ENCODE results near the gene LSR. TPM values are rescaled to one million over a fixed set of nuclear protein-coding genes. Genes with fewer than 3 reads are reported as not detected.

The LSR gene
- total and polyA plus RNA-seq, 2 experiments from 2014 or later, result 40.1 to 91.9 TPM

DNA sequence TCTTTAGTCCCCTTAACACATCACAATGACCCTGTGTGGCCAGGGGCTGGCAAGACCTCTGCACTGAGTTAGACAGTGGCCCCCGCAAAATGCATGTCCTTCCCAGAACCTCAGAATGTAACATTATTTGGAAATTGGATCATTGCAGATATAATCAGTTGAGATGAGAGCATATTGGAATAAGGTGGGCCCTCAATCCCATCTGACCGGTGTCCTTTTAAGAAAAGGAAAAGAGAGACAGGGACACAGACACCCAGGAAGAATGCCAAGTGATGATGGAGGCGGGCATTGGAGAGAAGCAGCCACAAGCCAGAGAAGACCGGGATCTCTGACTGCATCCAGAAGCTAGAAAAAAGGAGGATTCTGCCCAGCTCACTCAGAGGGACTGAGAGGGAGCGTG, 22.1 kb upstream of the LSR start:
- Histone ChIP-seq H3K27ac (no peak overlapping the region), H3K4me1 (ENCODE audit: low read depth) (no peaks in the 10 kb centered on the region), H3K36me3 (no peaks in the 10 kb centered on the region), H3K4me3 (no peak overlapping the region), H3K27me3 (no peaks in the 10 kb centered on the region), H3K9me3 (ENCODE audit: low read depth) (no peaks in the 10 kb centered on the region)
- no peak for DNase-seq (ENCODE audit: low read depth in 1 of 2, low spot score in 1 of 2)
- TF ChIP-seq, protein P1, sequence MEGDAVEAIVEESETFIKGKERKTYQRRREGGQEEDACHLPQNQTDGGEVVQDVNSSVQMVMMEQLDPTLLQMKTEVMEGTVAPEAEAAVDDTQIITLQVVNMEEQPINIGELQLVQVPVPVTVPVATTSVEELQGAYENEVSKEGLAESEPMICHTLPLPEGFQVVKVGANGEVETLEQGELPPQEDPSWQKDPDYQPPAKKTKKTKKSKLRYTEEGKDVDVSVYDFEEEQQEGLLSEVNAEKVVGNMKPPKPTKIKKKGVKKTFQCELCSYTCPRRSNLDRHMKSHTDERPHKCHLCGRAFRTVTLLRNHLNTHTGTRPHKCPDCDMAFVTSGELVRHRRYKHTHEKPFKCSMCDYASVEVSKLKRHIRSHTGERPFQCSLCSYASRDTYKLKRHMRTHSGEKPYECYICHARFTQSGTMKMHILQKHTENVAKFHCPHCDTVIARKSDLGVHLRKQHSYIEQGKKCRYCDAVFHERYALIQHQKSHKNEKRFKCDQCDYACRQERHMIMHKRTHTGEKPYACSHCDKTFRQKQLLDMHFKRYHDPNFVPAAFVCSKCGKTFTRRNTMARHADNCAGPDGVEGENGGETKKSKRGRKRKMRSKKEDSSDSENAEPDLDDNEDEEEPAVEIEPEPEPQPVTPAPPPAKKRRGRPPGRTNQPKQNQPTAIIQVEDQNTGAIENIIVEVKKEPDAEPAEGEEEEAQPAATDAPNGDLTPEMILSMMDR (IDR thresholded peaks at IDR 0.05; ENCODE audit: low read depth, low read length), result no peak

GRCh38 chr19:35228177-35228930, 20.4 kb upstream of the LSR start, which contains the start of gene FAM187B:
FAM187B (minus strand) TSS chr19:35228739; CDS start chr19:35228680, 59 bp downstream.
- TF ChIP-seq, protein P1 (IDR thresholded peaks at IDR 0.05; ENCODE audit: low read depth, low read length), result no peak
- Histone ChIP-seq H3K27me3 (no peaks in the 10 kb centered on the region), H3K4me3 (no peak within 1 kb of the TSS), H3K27ac (no peak within 1 kb of the TSS), H3K9me3 (ENCODE audit: low read depth) (no peaks in the 10 kb centered on the region), H3K36me3 (no peaks in the 10 kb centered on the region), H3K4me1 (ENCODE audit: low read depth) (no peaks in the 10 kb centered on the region)
- DNase-seq (ENCODE audit: low read depth in 1 of 2, low spot score in 1 of 2), result no peak

DNA sequence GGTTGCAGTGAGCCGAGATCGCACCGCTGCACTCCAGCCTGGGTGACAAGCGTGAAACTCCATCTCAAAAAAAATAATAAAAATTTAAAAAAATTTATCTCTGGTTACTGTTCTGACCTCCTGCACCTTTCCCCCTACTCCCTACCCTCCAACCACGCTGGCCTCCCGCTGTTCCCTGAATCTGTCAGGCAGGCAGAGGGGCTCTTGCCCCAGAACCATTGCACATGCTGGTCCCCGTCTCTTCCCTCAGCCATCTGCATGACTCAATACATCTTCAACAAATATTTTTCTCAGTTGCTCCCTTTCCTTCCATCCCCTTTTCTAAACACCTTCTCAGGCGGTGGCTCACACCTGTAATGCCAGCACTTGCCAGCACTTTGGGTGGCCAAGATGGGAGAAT, 19.2 kb upstream of the LSR start:
- H3K9me3 ChIP-seq (ENCODE audit: low read depth), result no peaks in the 10 kb centered on the region
- H3K27me3 ChIP-seq, result no peaks in the 10 kb centered on the region
- DNase-seq (ENCODE audit: low read depth in 1 of 2, low spot score in 1 of 2), result no peak
- H3K4me1 ChIP-seq (ENCODE audit: low read depth), result no peaks in the 10 kb centered on the region
- TF ChIP-seq, protein P1 (IDR thresholded peaks at IDR 0.05; ENCODE audit: low read depth, low read length), result no peak
- H3K27ac ChIP-seq, result no peak overlapping the region
- no peak overlapping the region for H3K4me3 ChIP-seq
- no peaks in the 10 kb centered on the region for H3K36me3 ChIP-seq

DNA sequence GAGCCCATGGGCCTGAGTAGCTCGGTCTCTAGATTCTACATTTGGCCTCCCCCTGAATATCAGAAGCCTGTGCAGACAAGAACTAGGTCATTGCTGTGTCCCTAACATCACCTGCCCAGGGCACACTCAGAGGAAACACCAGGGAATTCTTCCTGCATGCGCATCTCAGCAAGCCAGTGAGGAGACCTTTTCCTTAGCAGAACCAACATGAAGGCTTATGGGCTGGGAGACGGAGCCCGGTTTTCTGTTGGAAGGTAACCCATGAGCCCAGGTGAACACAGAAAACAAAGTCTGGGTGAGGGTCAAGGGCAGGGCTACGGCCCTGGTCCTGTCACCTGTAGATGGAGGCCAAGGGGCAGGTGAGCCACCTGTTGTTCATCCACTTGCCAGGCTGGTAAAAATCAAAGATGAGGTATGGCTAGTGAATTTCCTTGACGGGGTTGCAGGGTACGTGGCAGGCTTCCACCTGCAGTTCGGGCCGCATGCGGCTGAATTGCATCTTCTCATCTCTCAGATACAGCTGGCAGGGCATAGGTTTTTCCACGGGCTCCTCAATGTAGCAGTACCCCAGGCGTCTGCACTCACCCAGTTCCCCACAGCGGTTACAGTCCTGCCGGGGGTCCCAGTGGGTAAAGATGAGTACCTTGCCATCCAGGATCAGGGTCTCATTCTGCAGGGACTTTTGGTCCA, 16.7 kb upstream of the LSR start:
- Histone ChIP-seq H3K9me3 (ENCODE audit: low read depth) (no peaks in the 10 kb centered on the region), H3K27ac (no peak overlapping the region), H3K36me3 (no peaks in the 10 kb centered on the region), H3K27me3 (no peaks in the 10 kb centered on the region), H3K4me1 (ENCODE audit: low read depth) (no peaks in the 10 kb centered on the region), H3K4me3 (no peak overlapping the region)
- TF ChIP-seq, protein P1 (IDR thresholded peaks at IDR 0.05; ENCODE audit: low read depth, low read length), result no peak
- DNase-seq (ENCODE audit: low read depth in 1 of 2, low spot score in 1 of 2), result no peak

DNA sequence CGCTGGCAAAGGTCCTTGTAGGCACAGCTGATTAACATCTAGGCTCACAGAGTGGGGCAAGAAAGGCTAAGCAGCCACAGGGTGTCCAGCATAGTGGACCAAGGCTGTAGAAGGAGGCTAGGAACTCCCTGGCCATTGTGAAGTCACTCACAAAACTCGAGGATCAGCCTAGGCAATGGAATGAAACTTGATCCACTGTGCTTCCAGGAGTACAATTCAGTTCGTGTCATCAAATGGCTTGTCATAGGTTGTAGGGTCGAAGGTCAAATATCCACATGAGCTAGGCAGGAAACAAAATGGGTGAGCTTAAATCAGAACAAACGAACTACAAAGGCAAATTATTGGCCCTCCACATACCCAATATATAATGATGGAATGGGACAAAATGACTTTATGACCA, 15.9 kb upstream of the LSR start:
- Histone ChIP-seq H3K4me3 (no peak overlapping the region), H3K9me3 (ENCODE audit: low read depth) (no peaks in the 10 kb centered on the region), H3K27ac (no peak overlapping the region), H3K36me3 (no peaks in the 10 kb centered on the region), H3K4me1 (ENCODE audit: low read depth) (no peaks in the 10 kb centered on the region), H3K27me3 (no peaks in the 10 kb centered on the region)
- DNase-seq (ENCODE audit: low read depth in 1 of 2, low spot score in 1 of 2), result no peak
- TF ChIP-seq, protein P1 (IDR thresholded peaks at IDR 0.05; ENCODE audit: low read depth, low read length), result no peak

Measured in cardiac muscle cell (in vitro differentiated cells and primary cell).